Measurements from ENCODE around the gene CPEB4.

The CPEB4 gene

DNA sequence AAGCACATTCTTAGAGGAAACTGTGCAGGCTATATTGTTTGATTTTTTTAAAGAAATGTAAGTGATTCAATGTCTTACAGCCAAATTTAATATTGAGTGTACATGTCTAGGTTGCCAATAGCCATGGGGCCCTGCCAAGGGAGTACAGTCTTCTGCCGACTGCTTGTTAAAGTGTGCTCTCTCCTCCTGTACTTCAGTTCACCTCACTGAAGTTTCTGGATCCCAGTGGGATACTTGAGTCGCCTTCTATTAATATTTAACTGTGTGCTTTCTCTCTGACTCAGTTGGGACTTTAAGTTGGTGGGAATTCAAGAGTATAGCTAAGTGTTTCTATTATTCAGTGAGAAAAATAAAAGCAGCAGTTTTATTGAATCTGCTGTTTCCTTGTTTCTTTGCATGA is 56.4 kb downstream of the CPEB4 start:
- no peak for DNase-seq (ENCODE audit: low read depth in 2 of 2)

GRCh38 chr5:173945160-173945559 is 57.0 kb downstream of the CPEB4 start:
- DNase-seq (ENCODE audit: low read depth in 2 of 2): no peak

- no peak for DNase-seq (ENCODE audit: low read depth in 2 of 2)
Measured at GRCh38 chr5:173946323-173946722, 58.2 kb downstream of the CPEB4 start.

DNA sequence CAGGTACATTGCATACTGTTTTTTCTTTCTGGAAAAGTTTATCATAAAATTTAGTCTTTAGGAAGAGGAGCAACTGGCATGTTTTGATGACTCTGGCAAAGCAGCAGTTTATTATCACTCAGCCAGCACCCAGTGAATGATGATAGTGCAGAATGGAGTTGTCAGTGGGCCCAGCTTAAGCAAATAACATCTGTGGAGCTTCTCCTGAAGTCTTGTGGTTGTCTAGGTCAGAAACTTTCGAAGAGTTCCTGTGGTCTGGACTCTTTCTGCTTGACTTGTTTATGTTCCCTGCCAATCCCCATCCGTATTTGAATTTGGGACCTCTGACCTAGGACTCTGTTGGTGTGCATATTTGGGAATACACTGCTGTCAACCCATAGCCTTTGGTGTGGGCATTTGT is 62.7 kb downstream of the CPEB4 start:
- DNase-seq (ENCODE audit: low read depth in 2 of 2): no peak

- DNase-seq (ENCODE audit: low read depth in 2 of 2): no peak
Measured at GRCh38 chr5:173953528-173954090, 65.5 kb downstream of the CPEB4 start.

DNA sequence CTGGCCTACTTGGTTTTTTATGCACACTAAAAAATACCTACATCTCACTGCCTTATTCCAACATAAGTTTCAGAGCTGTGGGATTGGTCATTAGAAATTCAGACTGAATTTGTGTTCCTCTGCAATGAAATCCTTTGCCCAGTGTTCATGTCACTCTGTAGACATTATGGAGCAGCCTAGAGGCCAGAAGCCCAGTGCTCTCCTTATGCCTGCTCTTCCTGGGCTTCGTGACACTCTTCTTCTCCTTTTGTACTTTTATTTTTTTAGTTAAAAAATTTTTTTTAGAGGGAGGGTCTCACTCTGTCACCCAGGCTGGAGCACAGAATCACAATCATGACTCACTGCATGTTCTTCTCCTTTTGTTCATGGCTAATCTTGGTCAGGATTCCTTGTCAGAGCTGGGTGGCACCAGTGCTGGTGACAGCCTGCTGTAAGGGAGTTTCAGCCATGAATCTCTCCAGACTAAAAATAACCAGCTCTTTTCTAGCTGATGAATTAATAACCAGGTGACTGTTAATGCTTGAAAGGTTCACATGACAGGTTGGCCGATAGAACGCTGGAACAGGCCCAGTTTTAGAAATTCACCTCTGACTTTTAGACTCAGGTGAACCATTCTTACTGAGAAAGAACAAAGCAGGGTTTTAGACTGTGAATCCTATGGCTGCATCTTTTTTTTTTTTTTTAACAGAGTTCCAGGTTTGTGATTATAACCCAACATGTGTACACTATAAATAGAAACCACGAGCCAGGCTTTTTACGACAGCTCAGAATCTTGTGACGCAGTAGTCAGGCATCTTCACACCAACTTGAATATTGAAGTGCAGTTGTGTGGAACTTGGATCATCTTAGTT is 66.7 kb downstream of the CPEB4 start:
- peak; percentile 25 to 30 for DNase-seq (ENCODE audit: low read depth in 2 of 2)

DNA sequence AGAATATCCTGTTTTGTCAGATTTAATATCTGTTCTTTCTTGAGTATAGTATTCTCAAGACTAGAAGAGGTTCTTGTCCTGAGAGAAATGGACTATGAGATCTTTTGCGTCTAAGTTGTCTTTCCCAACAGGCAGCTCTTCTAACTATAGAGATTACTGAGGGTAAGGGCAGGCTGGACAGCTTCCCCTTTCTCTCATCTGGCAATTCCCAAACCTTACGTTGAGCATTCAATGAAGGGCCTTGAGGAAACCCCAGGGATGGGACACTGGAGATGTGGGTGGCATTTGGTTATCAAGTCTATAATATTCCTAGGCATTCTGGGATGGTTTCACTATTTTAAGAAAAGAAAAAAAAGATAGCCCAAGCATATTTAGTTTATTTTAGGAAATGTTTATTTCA is 72.8 kb downstream of the CPEB4 start:
- DNase-seq (ENCODE audit: low read depth in 2 of 2): no peak

DNA sequence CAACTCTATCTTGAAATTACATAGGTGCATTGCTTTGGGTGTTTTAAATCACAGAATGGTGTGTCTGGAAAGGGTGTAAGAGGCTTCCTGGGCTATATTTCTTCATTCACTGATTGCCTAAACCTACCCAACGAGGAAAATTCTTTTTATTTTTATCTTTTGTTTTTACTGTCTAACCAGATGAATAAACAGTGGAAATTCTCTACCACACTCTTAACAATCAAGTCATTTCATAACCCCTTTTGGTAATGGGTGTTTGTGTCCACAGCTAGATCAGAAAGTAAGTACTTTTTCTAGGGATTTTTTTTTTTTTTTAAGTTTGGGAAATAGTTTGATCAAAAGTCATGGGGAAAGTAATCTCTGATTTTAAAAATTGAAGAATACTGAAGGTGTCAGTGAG is 73.3 kb downstream of the CPEB4 start:
- no peak for DNase-seq (ENCODE audit: low read depth in 2 of 2)

DNA sequence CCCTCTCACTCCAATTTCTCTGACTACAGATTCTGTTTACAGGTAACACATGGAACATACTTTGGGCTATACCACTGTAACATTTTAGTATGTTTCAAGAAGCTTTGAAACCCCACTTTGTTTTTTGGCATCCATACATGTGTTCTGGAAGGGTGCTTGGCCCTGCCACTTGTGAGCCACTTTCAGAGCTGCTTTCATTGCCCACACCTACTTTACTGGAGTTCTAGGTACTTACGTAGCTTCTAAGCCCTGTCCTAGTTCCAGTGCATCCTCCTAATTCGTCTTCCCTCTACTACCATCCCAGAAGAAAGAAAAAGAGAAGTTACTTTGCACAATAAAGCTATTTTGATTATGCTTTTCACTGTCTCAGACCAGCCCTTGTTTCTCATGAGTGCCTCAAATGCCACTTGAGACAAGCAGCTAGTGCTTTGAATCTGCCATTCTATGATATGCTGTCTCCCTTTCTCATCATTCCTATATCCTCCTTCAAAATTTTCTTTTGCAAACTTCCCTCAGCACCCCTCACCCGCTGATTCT is 74.4 kb downstream of the CPEB4 start:
- no peak for DNase-seq (ENCODE audit: low read depth in 2 of 2)

DNA sequence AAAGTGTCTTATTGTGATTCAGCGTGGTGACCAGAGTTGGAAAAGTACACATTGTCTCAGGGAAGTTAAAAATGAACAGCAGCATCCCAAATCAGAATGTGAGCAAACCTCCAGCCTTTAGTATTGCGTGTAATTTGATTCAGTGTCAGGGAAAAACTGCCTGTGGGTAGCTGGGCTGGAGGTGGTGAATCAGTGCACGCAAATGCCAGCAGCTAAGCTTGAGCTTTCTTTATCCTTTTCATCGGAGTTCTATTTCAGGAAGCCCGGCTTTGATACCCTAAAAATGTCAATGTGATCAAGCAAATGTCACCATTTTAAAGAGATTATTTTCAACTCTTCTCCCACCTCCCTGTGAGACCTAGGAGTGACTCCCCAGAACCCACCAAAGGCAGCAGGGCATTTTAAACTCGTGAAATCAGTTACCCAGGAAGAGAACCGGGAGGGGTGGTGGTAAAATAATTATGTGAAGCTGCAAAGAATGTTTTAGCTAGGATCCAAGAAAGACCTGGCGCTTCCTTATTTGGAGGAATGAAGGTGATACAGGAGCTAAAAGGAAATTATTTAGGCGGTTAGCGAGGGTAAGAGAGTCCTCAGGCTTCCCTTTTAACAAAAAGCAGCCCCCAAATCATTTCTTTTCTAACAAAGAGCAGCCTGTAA is 75.2 kb downstream of the CPEB4 start:
- peak in 1 of 2 experiments; percentile 17 for DNase-seq (ENCODE audit: low read depth in 2 of 2)

- DNase-seq (ENCODE audit: low read depth in 2 of 2): no peak
Measured at GRCh38 chr5:173963867-173964441, 75.8 kb downstream of the CPEB4 start.

DNA sequence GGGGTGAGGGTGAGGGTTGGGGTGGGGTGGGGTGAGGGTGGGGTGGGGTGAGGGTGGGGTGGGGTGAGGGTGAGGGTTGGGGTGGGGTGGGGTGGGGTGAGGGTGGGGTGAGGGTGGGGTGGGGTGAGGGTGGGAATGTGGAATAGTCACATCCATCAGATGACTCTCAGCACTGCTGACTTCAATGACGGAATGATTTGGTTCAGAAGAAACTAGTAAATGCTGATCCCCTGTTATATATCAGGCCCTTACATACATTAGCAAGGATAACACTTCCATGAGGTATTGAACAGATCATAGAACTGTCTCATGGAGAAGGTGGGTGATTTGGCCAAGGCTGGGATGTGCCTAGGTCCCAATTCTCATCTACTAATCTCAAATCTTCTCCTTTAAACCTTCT is 76.4 kb downstream of the CPEB4 start:
- no peak for DNase-seq (ENCODE audit: low read depth in 2 of 2)

GRCh38 chr5:173967241-173967640 is 79.1 kb downstream of the CPEB4 start:
- no peak for DNase-seq (ENCODE audit: low read depth in 2 of 2)

DNA sequence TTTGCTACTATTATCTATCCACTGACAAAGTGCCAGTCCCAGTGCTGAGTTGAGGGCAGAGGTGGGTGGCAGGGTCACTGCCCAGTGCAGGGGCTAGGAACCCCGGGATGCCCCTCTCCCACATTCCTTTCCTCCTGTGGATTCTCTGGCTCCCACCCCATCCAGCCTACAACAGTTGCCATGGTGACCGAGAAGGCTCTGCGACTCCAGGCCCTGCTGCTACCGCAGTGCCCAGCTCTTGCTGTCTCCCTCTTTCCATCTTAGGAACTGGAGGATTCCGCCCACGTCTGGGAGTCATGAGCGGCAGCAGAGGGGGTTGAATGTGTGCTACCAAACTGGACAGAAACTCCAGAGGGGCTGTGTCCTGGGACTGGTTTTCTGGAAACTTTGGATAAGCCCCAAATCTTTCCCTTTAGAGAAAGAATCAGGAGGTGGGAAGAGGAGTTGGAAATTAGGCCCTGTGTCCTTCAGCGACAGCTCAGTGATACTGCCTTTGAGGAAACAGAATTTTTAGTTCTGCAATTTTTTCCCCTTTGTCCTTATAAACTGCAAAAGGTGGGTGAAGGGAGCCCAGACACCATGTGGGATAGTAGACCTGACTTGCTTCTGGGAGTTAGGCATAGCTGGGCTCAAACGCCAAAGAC is 80.1 kb downstream of the CPEB4 start:
- no peak for DNase-seq (ENCODE audit: low read depth in 2 of 2)

DNA sequence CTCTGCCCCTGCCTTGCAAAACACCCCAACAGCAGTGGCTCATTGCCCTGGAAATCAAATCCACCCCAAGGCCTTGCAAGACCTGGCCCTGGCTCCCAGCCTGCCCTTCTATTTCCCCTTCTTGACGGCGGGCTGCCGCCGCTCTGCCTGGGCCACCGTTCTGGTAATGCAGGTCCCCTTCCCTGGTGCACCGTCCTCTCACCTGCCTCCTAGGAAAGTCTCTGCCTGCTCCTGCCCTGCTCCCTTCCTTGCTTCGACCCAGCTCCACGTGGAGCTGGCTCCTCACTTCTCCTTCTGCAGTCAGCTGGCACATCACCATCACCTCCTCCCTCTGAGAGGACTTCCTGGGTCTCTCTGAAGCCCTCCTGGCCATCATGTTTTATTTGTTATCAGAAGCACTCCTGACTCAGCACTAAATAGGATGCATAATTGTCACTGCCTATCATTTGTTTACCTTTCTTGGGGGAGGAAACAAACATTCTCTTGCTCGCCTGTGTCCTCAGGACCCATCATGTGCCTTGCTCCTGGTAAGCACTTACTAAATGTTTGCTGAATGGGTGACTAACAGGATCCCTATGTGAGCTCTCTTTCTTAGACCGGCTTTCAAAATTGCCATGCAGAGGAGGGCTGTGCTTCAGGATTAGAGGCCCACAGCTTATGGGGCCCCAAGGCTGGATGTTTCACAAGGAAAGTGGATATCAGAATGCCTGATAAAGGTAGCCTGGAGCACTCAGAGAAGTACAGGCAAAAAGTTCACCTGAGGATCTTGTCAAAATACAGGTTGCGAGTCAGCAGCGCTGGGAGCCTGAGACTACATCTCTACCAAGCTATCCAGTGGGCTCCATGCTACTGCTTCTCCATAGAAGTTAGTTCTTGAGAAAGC is 81.3 kb downstream of the CPEB4 start:
- no peak for DNase-seq (ENCODE audit: low read depth in 2 of 2)

- no peak for DNase-seq (ENCODE audit: low read depth in 2 of 2)
Measured at GRCh38 chr5:173970878-173971650, 82.9 kb downstream of the CPEB4 start.

DNA sequence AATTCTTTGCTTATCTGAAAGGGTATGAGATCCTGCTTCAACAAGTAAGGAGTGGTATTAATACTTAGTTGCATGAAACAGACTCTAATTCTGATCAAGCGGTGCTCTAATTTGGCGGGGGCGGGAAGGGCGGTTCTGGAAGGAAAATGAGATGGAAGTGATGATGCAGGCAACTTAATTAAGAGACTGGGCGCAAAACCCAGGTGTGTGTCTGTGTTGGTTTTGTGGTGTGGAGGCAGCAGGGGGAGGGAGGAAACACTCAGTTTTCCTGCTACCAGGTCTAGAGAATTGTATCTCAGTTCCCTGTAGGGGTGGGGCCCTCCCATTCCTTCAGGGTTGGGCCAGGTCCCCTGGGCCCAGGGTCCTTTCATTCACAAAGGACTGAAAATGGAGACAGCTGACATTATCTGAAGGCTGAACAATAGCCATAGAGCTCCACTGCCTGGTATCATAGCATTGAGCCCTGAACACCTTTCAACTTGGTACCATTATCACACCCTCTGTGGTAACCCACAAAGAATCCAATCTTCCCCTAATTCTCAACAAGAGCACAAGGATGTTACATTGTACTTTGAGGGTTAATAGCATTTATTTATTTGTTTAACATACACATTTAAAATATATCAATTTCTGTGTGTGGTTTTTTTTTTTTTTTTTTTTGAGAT is 83.7 kb downstream of the CPEB4 start:
- no peak for DNase-seq (ENCODE audit: low read depth in 2 of 2)

GRCh38 chr5:173972607-173972924 is 84.4 kb downstream of the CPEB4 start:
- DNase-seq (ENCODE audit: low read depth in 2 of 2): no peak

DNA sequence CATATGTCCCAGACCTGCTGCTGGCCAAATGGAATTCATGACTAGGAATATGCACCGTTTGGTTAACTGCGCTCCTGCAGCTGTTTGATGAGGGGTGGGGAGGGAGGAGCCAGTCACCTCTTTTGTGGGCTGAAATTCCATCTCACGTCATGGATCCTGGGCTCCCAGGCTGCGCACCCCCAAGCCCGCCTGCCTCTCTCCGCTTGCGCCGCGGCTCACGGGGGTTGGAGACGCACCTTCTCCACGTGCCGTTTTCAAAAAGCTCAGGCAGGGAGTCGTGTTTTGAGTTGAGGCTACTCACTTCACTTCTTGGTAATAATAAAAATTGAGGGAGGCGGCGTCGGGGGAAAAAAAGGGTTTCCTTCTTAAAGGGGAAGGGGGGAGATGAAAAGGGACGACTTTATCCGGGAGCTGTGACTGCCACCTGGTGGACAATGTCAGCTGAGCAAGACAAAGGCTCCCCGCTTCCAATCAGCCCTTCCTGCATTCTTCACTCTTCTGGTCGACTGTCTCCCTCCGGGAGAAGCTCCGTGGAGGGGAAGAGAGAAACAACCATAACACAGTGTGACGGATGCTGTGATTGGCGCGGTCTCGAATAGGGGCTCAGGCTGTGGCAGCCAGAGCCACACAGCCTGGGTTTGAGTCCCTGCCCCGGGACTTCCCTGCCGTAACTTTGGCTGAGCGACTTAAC is 84.9 kb downstream of the CPEB4 start:
- DNase-seq (ENCODE audit: low read depth in 2 of 2): peak; percentile 51 to 60

Data from fibroblast of skin of left quadriceps (primary cell).